K562 (cell line): ENCODE results near the gene TSTD1. TPM values are rescaled to one million over a fixed set of nuclear protein-coding genes. Genes with fewer than 3 reads are reported as not detected.

Experiments
- ARID4B ChIP-seq: sonication (generic); formaldehyde crosslinking; IDR thresholded peaks from 2 replicates; pipeline ENCODE4 v1.8.0; 2022; ENCODE audit warnings: mild to moderate bottlenecking, missing genetic modification reagents
- C11orf30 ChIP-seq: fragments of 450-650 bp; IDR thresholded peaks from 2 replicates; pipeline ENCODE4 v1.6.1; 2016; ENCODE audit warnings: low read depth, mild to moderate bottlenecking
- CHD2 ChIP-seq: IDR thresholded peaks from 2 replicates; pipeline ENCODE4 v1.6.1; 2011; ENCODE audit warnings: low read depth, low read length
- CSDE1 ChIP-seq, 2 experiments: fragments of 450-650 bp; IDR thresholded peaks; 2 replicates each; pipeline ENCODE4 v1.6.1; 2016; ENCODE audit warnings: mild to moderate bottlenecking in 1 of 2
- E2F6 ChIP-seq, 2 experiments: IDR thresholded peaks; 2 replicates each; pipeline ENCODE4 v1.6.1; 2011; ENCODE audit warnings: borderline replicate concordance in 1 of 2, control low read depth in 1 of 2, low read depth in 1 of 2, low read length in 1 of 2, mild to moderate bottlenecking in 1 of 2, mixed read lengths in 1 of 2, moderate library complexity in 1 of 2; ENCODE audit not compliant: insufficient read depth in 1 of 2, insufficient read length in 1 of 2, poor library complexity in 1 of 2, severe bottlenecking in 1 of 2; ENCODE audit errors: extremely low read depth in 1 of 2
- FOXA1 ChIP-seq: fragments of 450-650 bp; IDR thresholded peaks from 2 replicates; pipeline ENCODE4 v1.6.1; 2016; ENCODE audit warnings: mild to moderate bottlenecking, borderline replicate concordance
- HDAC8 ChIP-seq: fragments of 450-650 bp; IDR thresholded peaks from 2 replicates; pipeline ENCODE4 v1.6.1; 2016; ENCODE audit warnings: mild to moderate bottlenecking, missing genetic modification characterization, moderate library complexity, missing compliant biosample characterization
- NCOA4 ChIP-seq: fragments of 450-650 bp; IDR thresholded peaks from 2 replicates; pipeline ENCODE4 v1.6.1; 2018; ENCODE audit warnings: mild to moderate bottlenecking; ENCODE audit not compliant: partially characterized antibody
- PRDM10 ChIP-seq: fragments of 450-650 bp; IDR thresholded peaks from 2 replicates; pipeline ENCODE4 v1.6.1; 2018; ENCODE audit not compliant: partially characterized antibody
- RFX5 ChIP-seq: IDR thresholded peaks from 2 replicates; pipeline ENCODE4 v1.6.1; 2011; ENCODE audit warnings: low read depth, mild to moderate bottlenecking, improper control_type of control experiment, low read length
- TRIM28 ChIP-seq: fragments of 450-650 bp; IDR thresholded peaks from 2 replicates; pipeline ENCODE4 v1.6.1; 2017
- YY1 ChIP-seq, 3 experiments: IDR thresholded peaks; 2 replicates each; pipeline ENCODE4 v1.6.1; 2011; ENCODE audit warnings: low read length in 2 of 3, mild to moderate bottlenecking in 2 of 3, moderate library complexity in 2 of 3, borderline replicate concordance in 1 of 3, control low read depth in 1 of 3, low read depth in 1 of 3; ENCODE audit not compliant: insufficient read depth in 3 of 3, insufficient replicate concordance in 2 of 3, control insufficient read depth in 1 of 3, insufficient read length in 1 of 3; ENCODE audit errors: extremely low read depth in 1 of 3
- ZNF263 ChIP-seq: sonication (generic); formaldehyde crosslinking; IDR thresholded peaks from 2 replicates; pipeline ENCODE4 v1.8.0; 2022; ENCODE audit warnings: mild to moderate bottlenecking, missing genetic modification reagents, borderline replicate concordance
- ZNF280A ChIP-seq: fragments of 450-650 bp; IDR thresholded peaks from 2 replicates; pipeline ENCODE4 v1.6.1; 2018; ENCODE audit warnings: mild to moderate bottlenecking, low read depth; ENCODE audit not compliant: partially characterized antibody
- polyA plus RNA-seq, 8 experiments: library from polyadenylated mRNA; depleted of rRNA in 4 of 8; stranded (reverse) in 5 of 8; unstranded in 3 of 8; fragments of >200 nt; fragmentation: Nextera tagmentation in 2 of 8; fragmentation: Illumina TruSeq in 1 of 8; extraction: Ambion mirVana in 2 of 8; extraction: Trizol in 1 of 8; gene quantifications; 2 replicates each; pipeline versions ENCODE4 v1.2.1 to v1.2.3, GENCODE V29; 2011 to 2014; ENCODE audit warnings: inconsistent platforms in 1 of 8, missing spikeins in 1 of 8
- total RNA-seq, 7 experiments: library from RNA; depleted of rRNA in 6 of 7; stranded (reverse); fragments of >200 nt in 6 of 7; fragmentation: Illumina TruSeq in 2 of 7; extraction: Trizol in 2 of 7; gene quantifications; 2 replicates each; pipeline versions ENCODE4 v1.2.1 to v1.2.3, GENCODE V29; 2011 to 2021; ENCODE audit warnings: low replicate concordance in 1 of 7

Gene TSTD1
- total and polyA plus RNA-seq, 9 of the 15 experiments (the other 6 are each of a cell fraction or from before 2014, with no cell fraction given) = 0.23 to 0.53 TPM; not detected in 7

- peak; percentile 9; the same call in 1 of the 2 replicates for TF ChIP-seq ARID4B
- TF ChIP-seq E2F6 (IDR thresholded peaks at IDR 0.05; ENCODE audit: borderline replicate concordance in 1 of 2, extremely low read depth in 1 of 2, insufficient read depth in 1 of 2, insufficient read length in 1 of 2, low read depth in 1 of 2, low read length in 1 of 2, poor library complexity in 1 of 2, severe bottlenecking in 1 of 2) = peak in 1 of 2 experiments; percentile 16
- no peak for TF ChIP-seq CHD2
- TF ChIP-seq RFX5 = no peak
- no peak for TF ChIP-seq NCOA4
- peak; percentile 70; the same call in 1 of the 2 replicates for TF ChIP-seq HDAC8 (tag)
- peak; percentile 60; the same call in 1 of the 2 replicates for TF ChIP-seq ZNF263 (CRISPR knock-in tag)
- TF ChIP-seq ZNF280A = no peak
- peak; percentile 94 to 97 (median 94) for TF ChIP-seq YY1 (IDR thresholded peaks at IDR 0.05; ENCODE audit: borderline replicate concordance in 1 of 3, control insufficient read depth in 1 of 3, extremely low read depth in 1 of 3, insufficient read depth in 3 of 3, insufficient read length in 1 of 3, insufficient replicate concordance in 2 of 3, low read depth in 1 of 3, low read length in 2 of 3)
- peak in 1 of 2 experiments; percentile 97; a peak in 2 of 4 replicates for TF ChIP-seq CSDE1 (IDR thresholded peaks at IDR 0.05)
- peak; percentile 12; the same call in 1 of the 2 replicates for TF ChIP-seq TRIM28
- no peak for TF ChIP-seq PRDM10
- TF ChIP-seq FOXA1 = no peak
- 0 out of 2 replicates have a peak, but pooled peaks have one; percentile 58 for TF ChIP-seq C11orf30
Measured at GRCh38 chr1:161045736-161046604, 7.2 kb upstream of the TSTD1 start, which contains the start of gene USF1 (continued).
